DOHH2 (cell line): ENCODE data around the gene RIMBP2.

Experiments used
- H3F3A ChIP-seq: fragments of 200-600 bp; sonication (generic), shearing (Covaris generic); 2 replicates; pipeline ENCODE4 v1.6.0; 2016; ENCODE audit warnings: antibody characterized with exemption, mild to moderate bottlenecking; ENCODE audit not compliant: control insufficient read depth, insufficient read depth
- H3K27ac ChIP-seq: fragments of 200-600 bp; sonication (generic); 2 replicates; pipeline ENCODE4 v1.5.1; 2014; ENCODE audit warnings: low read depth, mild to moderate bottlenecking, low read length, moderate library complexity
- H3K27me3 ChIP-seq: fragments of 200-600 bp; sonication (generic); 2 replicates; pipeline ENCODE4 v1.6.1; 2014; ENCODE audit warnings: mild to moderate bottlenecking, low read length, mixed read lengths; ENCODE audit not compliant: control insufficient read depth
- H3K36me3 ChIP-seq: fragments of 200-600 bp; sonication (generic); 2 replicates; pipeline ENCODE4 v1.6.1; 2014; ENCODE audit warnings: mild to moderate bottlenecking, low read length, moderate library complexity, mixed read lengths; ENCODE audit not compliant: control insufficient read depth
- H3K4me1 ChIP-seq: fragments of 200-600 bp; sonication (generic); 2 replicates; pipeline ENCODE4 v1.6.1; 2014; ENCODE audit warnings: mild to moderate bottlenecking, low read length, mixed read lengths; ENCODE audit not compliant: control insufficient read depth
- H3K4me2 ChIP-seq: fragments of 200-600 bp; sonication (generic); 2 replicates; pipeline ENCODE4 v1.6.0; 2014; ENCODE audit warnings: mild to moderate bottlenecking, low read length, moderate library complexity
- H3K4me3 ChIP-seq: fragments of 200-600 bp; sonication (generic); 2 replicates; pipeline ENCODE4 v1.5.1; 2014; ENCODE audit warnings: mild to moderate bottlenecking, low read length, mixed read lengths
- H3K79me2 ChIP-seq: fragments of 200-600 bp; sonication (generic); 2 replicates; pipeline ENCODE4 v1.6.1; 2014; ENCODE audit warnings: mild to moderate bottlenecking, low read length, mixed read lengths; ENCODE audit not compliant: control insufficient read depth
- H3K9me2 ChIP-seq: fragments of 200-600 bp; sonication (generic); replicated peaks from 2 replicates; pipeline ENCODE4 v1.6.1; 2014; ENCODE audit warnings: mild to moderate bottlenecking, low read length, mixed read lengths; ENCODE audit not compliant: control insufficient read depth
- H3K9me3 ChIP-seq: fragments of 200-600 bp; sonication (generic); 2 replicates; pipeline ENCODE4 v1.6.1; 2014; ENCODE audit warnings: antibody characterized with exemption, low read length, mixed read lengths; ENCODE audit not compliant: control insufficient read depth, insufficient read depth
- H4K20me1 ChIP-seq: fragments of 200-600 bp; sonication (generic); 2 replicates; pipeline ENCODE4 v1.6.0; 2014; ENCODE audit warnings: low read depth, mild to moderate bottlenecking, antibody characterized with exemption, low read length, moderate library complexity; ENCODE audit not compliant: control insufficient read depth, insufficient read depth
- CTCF ChIP-seq: fragments of 200-600 bp; sonication (generic); IDR thresholded peaks from one replicate; pipeline ENCODE4 v1.5.1; 2014; ENCODE audit warnings: antibody characterized with exemption, mild to moderate bottlenecking, low read depth, low read length; ENCODE audit not compliant: poor library complexity, severe bottlenecking
- EZH2phosphoT487 ChIP-seq: fragments of 200-600 bp; sonication (generic); IDR thresholded peaks from 2 replicates; pipeline ENCODE4 v1.6.1; 2017; ENCODE audit warnings: borderline replicate concordance, mild to moderate bottlenecking, antibody characterized with exemption, low read length, moderate library complexity, mixed read lengths

RIMBP2 gene

GRCh38 chr12:130704606-130705005 is 11.5 kb downstream of the RIMBP2 start:
- no peaks in the 10 kb centered on the region for H3K9me3 ChIP-seq
- H4K20me1 ChIP-seq, result no peaks in the 10 kb centered on the region
- no peaks in the 10 kb centered on the region for H3K9me2 ChIP-seq
- no peaks in the 10 kb centered on the region for H3K79me2 ChIP-seq
- no peak overlapping the region for H3K4me3 ChIP-seq
- no peaks in the 10 kb centered on the region for H3F3A ChIP-seq
- H3K27me3 ChIP-seq, result no peaks in the 10 kb centered on the region
- no peaks in the 10 kb centered on the region for H3K4me1 ChIP-seq
- H3K27ac ChIP-seq, result no peak overlapping the region
- no peak overlapping the region for H3K4me2 ChIP-seq
- no peak for TF ChIP-seq EZH2phosphoT487
- no peaks in the 10 kb centered on the region for H3K36me3 ChIP-seq

GRCh38 chr12:130703733-130704375 is 12.2 kb downstream of the RIMBP2 start:
- Histone ChIP-seq H3K36me3 (no peaks in the 10 kb centered on the region), H3K9me2 (no peaks in the 10 kb centered on the region), H3K4me2 (no peak overlapping the region), H3F3A (no peaks in the 10 kb centered on the region), H3K4me1 (no peaks in the 10 kb centered on the region), H4K20me1 (no peaks in the 10 kb centered on the region), H3K4me3 (no peak overlapping the region), H3K9me3 (no peaks in the 10 kb centered on the region), H3K27me3 (no peaks in the 10 kb centered on the region), H3K79me2 (no peaks in the 10 kb centered on the region), H3K27ac (no peak overlapping the region)
- TF ChIP-seq CTCF (no peak), EZH2phosphoT487 (no peak)

GRCh38 chr12:130702966-130703732 is 12.9 kb downstream of the RIMBP2 start:
- Histone ChIP-seq H3K9me3 (no peaks in the 10 kb centered on the region), H3K4me2 (no peak overlapping the region), H3K79me2 (no peaks in the 10 kb centered on the region), H3K4me3 (no peak overlapping the region), H3K27ac (no peak overlapping the region), H3K9me2 (no peaks in the 10 kb centered on the region), H3K27me3 (no peaks in the 10 kb centered on the region), H3K36me3 (no peaks in the 10 kb centered on the region), H3K4me1 (no peaks in the 10 kb centered on the region), H4K20me1 (no peaks in the 10 kb centered on the region), H3F3A (no peaks in the 10 kb centered on the region)
- TF ChIP-seq CTCF (no peak), EZH2phosphoT487 (no peak)

- Histone ChIP-seq H4K20me1 (no peaks in the 10 kb centered on the region), H3K4me3 (no peak overlapping the region), H3K36me3 (no peaks in the 10 kb centered on the region), H3K9me3 (no peaks in the 10 kb centered on the region), H3K27me3 (peaks cover 4% of the 10 kb centered on the region), H3K27ac (no peak overlapping the region), H3K9me2 (no peaks in the 10 kb centered on the region), H3K4me1 (no peaks in the 10 kb centered on the region), H3F3A (no peaks in the 10 kb centered on the region), H3K4me2 (no peak overlapping the region), H3K79me2 (no peaks in the 10 kb centered on the region)
- TF ChIP-seq CTCF (no peak), EZH2phosphoT487 (no peak)
These were observed 14.7 kb downstream of the RIMBP2 start for GRCh38 chr12:130701402-130701744.
